GM23338 (cell line): ENCODE measurements around the gene PIWIL4. TPM values are rescaled to one million over a fixed set of nuclear protein-coding genes. Genes with fewer than 3 reads are reported as not detected.

Source experiments
- ATAC-seq: fragments of 200-7000 bp; cut with Tn5 transposase; 3 replicates; pipeline ENCODE4 v1.9.1; 2020
- DNase-seq: peaks from one replicate; pipeline ENCODE4 v3.0.0-alpha.2; 2015; ENCODE audit warnings: low spot score
- H2AFZ ChIP-seq: fragments of 200-600 bp; sonication (generic); 2 replicates; pipeline ENCODE4 v1.8.0; 2016; ENCODE audit warnings: antibody characterized with exemption, mild to moderate bottlenecking, moderate library complexity
- H3F3A ChIP-seq: fragments of 200-600 bp; sonication (generic); replicated peaks from 2 replicates; pipeline ENCODE4 v1.8.0; 2017; ENCODE audit warnings: antibody characterized with exemption, mixed run types, low read depth
- H3K27ac ChIP-seq: fragments of 200-600 bp; sonication (generic); 2 replicates; pipeline ENCODE4 v1.6.1; 2016; ENCODE audit warnings: low read depth
- H3K27me3 ChIP-seq: fragments of 200-600 bp; sonication (generic); 2 replicates; pipeline ENCODE4 v1.8.0; 2016; ENCODE audit warnings: mild to moderate bottlenecking, mixed run types, moderate library complexity; ENCODE audit not compliant: insufficient read depth
- H3K36me3 ChIP-seq: fragments of 200-600 bp; sonication (generic); 2 replicates; pipeline ENCODE4 v1.8.0; 2016; ENCODE audit warnings: mild to moderate bottlenecking; ENCODE audit not compliant: insufficient read depth
- H3K4me1 ChIP-seq: fragments of 200-600 bp; sonication (generic); 2 replicates; pipeline ENCODE4 v1.8.0; 2016; ENCODE audit warnings: mild to moderate bottlenecking, moderate library complexity; ENCODE audit not compliant: insufficient read depth
- H3K4me2 ChIP-seq: fragments of 200-600 bp; sonication (generic); 2 replicates; pipeline ENCODE4 v1.7.1; 2017; ENCODE audit warnings: mixed run types
- H3K4me3 ChIP-seq: fragments of 200-600 bp; sonication (generic); 2 replicates; pipeline ENCODE4 v1.6.1; 2016; ENCODE audit warnings: mixed run types
- H3K79me2 ChIP-seq: fragments of 200-600 bp; sonication (generic); replicated peaks from 2 replicates; pipeline ENCODE4 v1.8.0; 2017; ENCODE audit warnings: mild to moderate bottlenecking; ENCODE audit not compliant: insufficient read depth
- H3K9me2 ChIP-seq: fragments of 200-600 bp; sonication (generic); 2 replicates; pipeline ENCODE4 v1.8.0; 2017; ENCODE audit not compliant: insufficient read depth
- H4K20me1 ChIP-seq: fragments of 200-600 bp; sonication (generic); replicated peaks from 2 replicates; pipeline ENCODE4 v1.8.0; 2017; ENCODE audit warnings: mild to moderate bottlenecking; ENCODE audit not compliant: insufficient read depth
- H3K27ac Mint-ChIP-seq: 2 replicates; pipeline ENCODE4 v1.8.0; 2020; ENCODE audit warnings: inconsistent platforms, mild to moderate bottlenecking, moderate library complexity, mixed read lengths
- H3K27me3 Mint-ChIP-seq: 3 replicates; pipeline ENCODE4 v1.8.0; 2022; ENCODE audit warnings: low read depth, mild to moderate bottlenecking, moderate library complexity, mixed read lengths, inconsistent platforms; ENCODE audit not compliant: insufficient read depth, poor library complexity
- H3K36me3 Mint-ChIP-seq: 3 replicates; pipeline ENCODE4 v1.8.0; 2021; ENCODE audit warnings: low read depth, mild to moderate bottlenecking, inconsistent platforms, moderate library complexity, mixed read lengths
- H3K4me1 Mint-ChIP-seq: 3 replicates; pipeline ENCODE4 v1.8.0; 2020; ENCODE audit warnings: mild to moderate bottlenecking, inconsistent platforms, mixed read lengths
- H3K4me3 Mint-ChIP-seq: 3 replicates; pipeline ENCODE4 v1.8.0; 2021; ENCODE audit warnings: moderate library complexity, mild to moderate bottlenecking, inconsistent platforms, mixed read lengths
- H3K9me3 Mint-ChIP-seq: 3 replicates; pipeline ENCODE4 v1.8.0; 2020; ENCODE audit warnings: moderate library complexity, mild to moderate bottlenecking, inconsistent platforms, mixed read lengths
- CTCF ChIP-seq, 2 experiments: fragments of 200-600 bp in 1 of 2; sonication (generic) in 1 of 2; conservative IDR thresholded peaks; 2 replicates each; pipeline versions ENCODE4 v1.5.1 to v1.6.1; 2016 to 2017; ENCODE audit warnings: antibody characterized with exemption in 2 of 2, low read depth in 2 of 2, mild to moderate bottlenecking in 2 of 2, moderate library complexity in 1 of 2
- EZH2 ChIP-seq: fragments of 200-600 bp; sonication (generic); IDR thresholded peaks from one replicate; pipeline ENCODE4 v1.8.0; 2017; ENCODE audit warnings: antibody characterized with exemption, mild to moderate bottlenecking, low read depth; ENCODE audit not compliant: unreplicated experiment
- EZH2phosphoT487 ChIP-seq: fragments of 200-600 bp; sonication (generic); IDR thresholded peaks from one replicate; pipeline ENCODE4 v1.8.1; 2018; ENCODE audit warnings: antibody characterized with exemption; ENCODE audit not compliant: unreplicated experiment
- POLR2AphosphoS5 ChIP-seq: IDR thresholded peaks from 2 replicates; pipeline ENCODE4 v1.6.1; 2016; ENCODE audit warnings: antibody characterized with exemption, low read depth
- STAT1 ChIP-seq: IDR thresholded peaks from one replicate; pipeline ENCODE4 v1.6.1; 2016; ENCODE audit warnings: antibody characterized with exemption; ENCODE audit not compliant: unreplicated experiment
- ZNF114 ChIP-seq: fragments of 250-450 bp; sonication (Bioruptor Pico); IDR thresholded peaks from 2 replicates; pipeline ENCODE4 v1.5.0; 2020; ENCODE audit warnings: mild to moderate bottlenecking, moderate library complexity
- ZNF331 ChIP-seq: fragments of 250-450 bp; sonication (Bioruptor Pico); IDR thresholded peaks from 2 replicates; pipeline ENCODE4 v1.5.0; 2020; ENCODE audit warnings: low read depth, mild to moderate bottlenecking, moderate library complexity
- ZNF462 ChIP-seq: fragments of 250-450 bp; sonication (Bioruptor Pico); IDR thresholded peaks from 2 replicates; pipeline ENCODE4 v1.5.0; 2020; ENCODE audit warnings: mild to moderate bottlenecking, moderate library complexity
- polyA plus RNA-seq: library from polyadenylated mRNA; unstranded; fragments of >200 nt; fragmentation: Nextera tagmentation; extraction: Ambion mirVana; gene quantifications from 2 replicates; pipeline ENCODE4 v1.2.1, GENCODE V29; 2016
- total RNA-seq: library from RNA; depleted of rRNA; stranded (reverse); fragments of >200 nt; shearing (Covaris generic); gene quantifications from 2 replicates; pipeline ENCODE4 v1.2.3, GENCODE V29; 2014
- TF ChIP-seq, protein P1 (sequence below): IDR thresholded peaks from one replicate; pipeline ENCODE4 v1.6.1; 2018; ENCODE audit warnings: antibody characterized with exemption; ENCODE audit not compliant: unreplicated experiment

Gene PIWIL4
- total and polyA plus RNA-seq, 2 experiments from 2014 or later: 0.23 to 0.66 TPM

DNA sequence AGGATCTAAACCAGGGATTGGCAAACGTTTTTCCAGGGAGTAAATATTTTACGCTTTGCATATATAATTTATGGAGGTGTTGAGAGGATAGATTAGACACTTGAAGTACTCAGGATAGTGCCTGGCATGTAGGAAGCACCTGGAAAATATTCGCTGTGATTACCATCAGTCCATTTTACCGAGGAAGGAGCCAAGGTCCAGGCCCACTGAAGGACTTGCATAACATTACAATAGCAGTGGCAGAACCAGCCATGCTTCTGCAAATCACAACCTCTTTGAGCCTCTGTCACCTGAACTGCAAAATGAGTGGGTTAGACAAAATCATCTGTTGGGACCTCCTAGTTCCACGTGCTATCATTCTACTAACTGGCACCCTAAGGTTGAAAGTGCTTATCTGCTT is 18.0 kb upstream of the PIWIL4 start:
- H3K9me3 Mint-ChIP-seq: no peaks in the 10 kb centered on the region
- Histone ChIP-seq H3K4me2 (no peak overlapping the region), H3K4me1 (peaks cover 13% of the 10 kb centered on the region), H3K9me2 (no peaks in the 10 kb centered on the region), H3K27me3 (peaks cover 37% of the 10 kb centered on the region), H2AFZ (no peak overlapping the region), H4K20me1 (peaks cover 13% of the 10 kb centered on the region), H3K36me3 (no peaks in the 10 kb centered on the region), H3K4me3 (no peak overlapping the region), H3K79me2 (peaks cover 5% of the 10 kb centered on the region), H3K27ac (no peak overlapping the region), H3F3A (no peaks in the 10 kb centered on the region)
- H3K27me3 Mint-ChIP-seq: peaks cover 19% of the 10 kb centered on the region
- H3K36me3 Mint-ChIP-seq: no peaks in the 10 kb centered on the region
- no peak overlapping the region for H3K4me3 Mint-ChIP-seq
- H3K4me1 Mint-ChIP-seq: peaks cover 12% of the 10 kb centered on the region; the same call in 2 of the 3 replicates
- DNase-seq (no peak), ATAC-seq (no peak)
- H3K27ac Mint-ChIP-seq: no peak overlapping the region
- TF ChIP-seq ZNF114 (CRISPR knock-in tag): no peak
- no peak for TF ChIP-seq POLR2AphosphoS5
- no peak for TF ChIP-seq STAT1
- TF ChIP-seq CTCF (conservative IDR thresholded peaks at IDR 0.05; ENCODE audit: low read depth in 2 of 2): no peak
- TF ChIP-seq EZH2: no peak
- no peak for TF ChIP-seq EZH2phosphoT487

DNA sequence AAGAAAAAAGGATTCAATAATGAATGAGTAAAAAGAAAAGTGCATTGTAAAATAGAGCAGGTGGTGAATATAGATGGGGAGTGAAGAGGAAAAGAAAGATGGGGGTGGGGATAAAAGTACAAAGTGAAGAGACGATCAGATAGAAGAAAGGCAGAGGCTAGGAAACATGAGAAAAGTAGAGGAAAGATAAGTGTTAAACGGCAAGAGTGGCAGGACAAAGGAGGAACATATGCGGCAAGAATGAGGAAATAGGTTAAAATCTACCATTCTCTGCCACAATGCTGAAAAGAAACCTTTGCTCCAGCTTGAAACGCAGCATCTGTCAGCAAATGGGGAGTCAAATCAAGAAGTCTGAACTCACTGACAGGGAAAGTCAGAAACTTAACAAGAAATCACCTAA is 16.7 kb upstream of the PIWIL4 start:
- DNase-seq: no peak
- H3K9me2 ChIP-seq: no peaks in the 10 kb centered on the region
- Mint-ChIP-seq H3K9me3 (no peaks in the 10 kb centered on the region), H3K27ac (no peak overlapping the region), H3K4me3 (no peak overlapping the region), H3K4me1 (peaks cover 10% of the 10 kb centered on the region; the same call in 2 of the 3 replicates), H3K27me3 (peaks cover 12% of the 10 kb centered on the region), H3K36me3 (no peaks in the 10 kb centered on the region)
- peaks cover 24% of the 10 kb centered on the region for H3K27me3 ChIP-seq
- H3K36me3 ChIP-seq: no peaks in the 10 kb centered on the region
- no peak overlapping the region for H3K4me3 ChIP-seq
- H4K20me1 ChIP-seq: peaks cover 13% of the 10 kb centered on the region
- no peaks in the 10 kb centered on the region for H3F3A ChIP-seq
- no peak overlapping the region for H3K4me2 ChIP-seq
- H3K4me1 ChIP-seq: peaks cover 13% of the 10 kb centered on the region
- H2AFZ ChIP-seq: no peak overlapping the region
- no peak for ATAC-seq
- no peak overlapping the region for H3K27ac ChIP-seq
- peaks cover 5% of the 10 kb centered on the region for H3K79me2 ChIP-seq
- TF ChIP-seq ZNF462 (CRISPR knock-in tag) (no peak), EZH2phosphoT487 (no peak), ZNF331 (CRISPR knock-in tag) (no peak), ZNF114 (CRISPR knock-in tag) (no peak)
- TF ChIP-seq, protein P1, sequence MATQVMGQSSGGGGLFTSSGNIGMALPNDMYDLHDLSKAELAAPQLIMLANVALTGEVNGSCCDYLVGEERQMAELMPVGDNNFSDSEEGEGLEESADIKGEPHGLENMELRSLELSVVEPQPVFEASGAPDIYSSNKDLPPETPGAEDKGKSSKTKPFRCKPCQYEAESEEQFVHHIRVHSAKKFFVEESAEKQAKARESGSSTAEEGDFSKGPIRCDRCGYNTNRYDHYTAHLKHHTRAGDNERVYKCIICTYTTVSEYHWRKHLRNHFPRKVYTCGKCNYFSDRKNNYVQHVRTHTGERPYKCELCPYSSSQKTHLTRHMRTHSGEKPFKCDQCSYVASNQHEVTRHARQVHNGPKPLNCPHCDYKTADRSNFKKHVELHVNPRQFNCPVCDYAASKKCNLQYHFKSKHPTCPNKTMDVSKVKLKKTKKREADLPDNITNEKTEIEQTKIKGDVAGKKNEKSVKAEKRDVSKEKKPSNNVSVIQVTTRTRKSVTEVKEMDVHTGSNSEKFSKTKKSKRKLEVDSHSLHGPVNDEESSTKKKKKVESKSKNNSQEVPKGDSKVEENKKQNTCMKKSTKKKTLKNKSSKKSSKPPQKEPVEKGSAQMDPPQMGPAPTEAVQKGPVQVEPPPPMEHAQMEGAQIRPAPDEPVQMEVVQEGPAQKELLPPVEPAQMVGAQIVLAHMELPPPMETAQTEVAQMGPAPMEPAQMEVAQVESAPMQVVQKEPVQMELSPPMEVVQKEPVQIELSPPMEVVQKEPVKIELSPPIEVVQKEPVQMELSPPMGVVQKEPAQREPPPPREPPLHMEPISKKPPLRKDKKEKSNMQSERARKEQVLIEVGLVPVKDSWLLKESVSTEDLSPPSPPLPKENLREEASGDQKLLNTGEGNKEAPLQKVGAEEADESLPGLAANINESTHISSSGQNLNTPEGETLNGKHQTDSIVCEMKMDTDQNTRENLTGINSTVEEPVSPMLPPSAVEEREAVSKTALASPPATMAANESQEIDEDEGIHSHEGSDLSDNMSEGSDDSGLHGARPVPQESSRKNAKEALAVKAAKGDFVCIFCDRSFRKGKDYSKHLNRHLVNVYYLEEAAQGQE: no peak
